ENCODE measurements around the gene CYB561D2. TPM values are rescaled to one million over a fixed set of nuclear protein-coding genes. Genes with fewer than 3 reads are reported as not detected.

Gene CYB561D2
- total and polyA plus RNA-seq, 2 donors (not counting 3 experiments of a cell fraction or from before 2014, with no cell fraction given) = 13.6 to 46.0 TPM

DNA sequence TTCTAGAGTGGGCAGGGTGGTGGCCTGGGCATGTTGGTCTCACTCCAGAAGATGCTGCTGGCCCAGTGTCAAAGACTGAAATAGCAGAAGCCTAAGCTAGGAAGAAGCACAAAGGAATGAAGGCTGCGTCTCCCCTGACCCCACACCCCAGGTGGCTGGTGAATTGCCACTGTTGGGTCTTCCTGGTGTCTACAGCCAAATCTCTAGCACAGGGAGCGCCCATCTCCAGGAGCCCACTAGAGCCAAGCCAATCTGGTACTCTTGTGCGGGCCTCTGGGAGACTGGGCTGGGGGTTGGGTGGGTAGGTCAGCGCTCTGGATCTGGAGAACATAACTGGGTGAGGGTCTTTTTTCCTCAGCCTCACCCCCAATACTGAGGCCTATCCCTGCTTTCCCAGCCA is 23.5 kb upstream of the CYB561D2 start:
- Histone ChIP-seq H3K9ac (replicated peaks; ENCODE audit: extremely low read depth, insufficient read depth, low read length) (peak overlapping the region; percentile 87), H3K4me1 (ENCODE audit: control insufficient read depth, extremely low read depth, insufficient read depth, low read length) (peaks cover 32% of the 10 kb centered on the region), H3K9me3 (replicated peaks; ENCODE audit: control insufficient read depth, insufficient read depth, low read length) (no peaks in the 10 kb centered on the region), H3K4me3 (replicated peaks in 1 of 3; ENCODE audit: insufficient read depth in 1 of 3, low read depth in 1 of 3, low read length in 3 of 3) (peak overlapping the region in 2 of 3 experiments; percentile 69 to 88), H3K27ac (ENCODE audit: insufficient read depth, low read depth, low read length) (peak overlapping the region; percentile 70), H3K27me3 (ENCODE audit: control insufficient read depth in 2 of 2, insufficient read depth in 2 of 2, low read length in 2 of 2) (no peaks in the 10 kb centered on the region), H3K79me2 (ENCODE audit: control insufficient read depth, insufficient read depth, low read length) (peaks cover 27% of the 10 kb centered on the region), H4K20me1 (replicated peaks; ENCODE audit: control insufficient read depth, extremely low read depth, insufficient read depth, low read length) (no peaks in the 10 kb centered on the region), H3K36me3 (ENCODE audit: control insufficient read depth in 2 of 2, extremely low read depth in 1 of 2, insufficient read depth in 2 of 2, low read length in 2 of 2) (peaks cover 20 to 39% of the 10 kb centered on the region in 2 experiments), H2AFZ (ENCODE audit: low read depth, low read length) (no peak overlapping the region), H3K9me1 (replicated peaks; ENCODE audit: control insufficient read depth, extremely low read depth, insufficient read depth, low read length) (no peaks in the 10 kb centered on the region), H3K4me2 (ENCODE audit: insufficient read depth, low read length) (peak overlapping the region; percentile 83)
- FAIRE-seq (no peak), DNase-seq (ENCODE audit: low read depth, low spot score) (no peak)
- intact Hi-C loops (cut with micrococcal nuclease) (no loop called here), dilution Hi-C loops (cut with MboI; ENCODE audit: extremely low pct_ligation_motif_present, low sequenced_read_pairs) (no loop called here)
- TF ChIP-seq, protein P1, sequence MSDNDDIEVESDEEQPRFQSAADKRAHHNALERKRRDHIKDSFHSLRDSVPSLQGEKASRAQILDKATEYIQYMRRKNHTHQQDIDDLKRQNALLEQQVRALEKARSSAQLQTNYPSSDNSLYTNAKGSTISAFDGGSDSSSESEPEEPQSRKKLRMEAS (IDR thresholded peaks at IDR 0.05; ENCODE audit: insufficient read depth, insufficient read length) = no peak
- TF ChIP-seq MYC (IDR thresholded peaks at IDR 0.05; ENCODE audit: low read depth, low read length) = no peak
- no peak for TF ChIP-seq POLR2AphosphoS5 (IDR thresholded peaks at IDR 0.05; ENCODE audit: insufficient read depth, low read depth, low read length)
- no peak for TF ChIP-seq FOS (IDR thresholded peaks at IDR 0.05; ENCODE audit: borderline replicate concordance, insufficient read depth, low read length)
- no peak for TF ChIP-seq EZH2 (IDR thresholded peaks at IDR 0.05; ENCODE audit: borderline replicate concordance, low read depth, low read length, severe bottlenecking)
- no peak for TF ChIP-seq JUN (IDR thresholded peaks at IDR 0.05; ENCODE audit: borderline replicate concordance, insufficient read depth, insufficient read length, low read depth)
- no peak for TF ChIP-seq GATA2 (IDR thresholded peaks at IDR 0.05; ENCODE audit: insufficient read depth, insufficient read length, low read depth, low read length)
- BruUV-seq (replicated peaks) = TSS peak; percentile 6
- CTCF ChIA-PET = interaction anchor here (1.6 to 1.8 kb wide), 3 partner anchors 10 to 101 kb away, joined by 4 to 13 read pairs (median 6); partner anchors contain the start of genes HYAL3 and NAA80
- POLR2A ChIA-PET = interaction anchor here (1.9 kb wide), 1 partner anchor 10 kb away, joined by 8 read pairs; no protein-coding TSS in a partner anchor
